ENCODE data around the gene FHIT. TPM values are rescaled to one million over a fixed set of nuclear protein-coding genes. Genes with fewer than 3 reads are reported as not detected.

Gene FHIT
- total and polyA plus RNA-seq, 10 of the 15 experiments (the other 5 are each of a cell fraction or from before 2014, with no cell fraction given), result 4.2 to 14.9 (median 9.4) TPM

- no peak overlapping the region for H3K27ac ChIP-seq (ENCODE audit: control insufficient read depth, insufficient read depth)
- no peak overlapping the region for H3K4me2 ChIP-seq (ENCODE audit: control insufficient read depth, insufficient read depth)
- H3K4me1 ChIP-seq (ENCODE audit: control insufficient read depth, insufficient read depth, low read length), result no peaks in the 10 kb centered on the region
- H3K9ac ChIP-seq (ENCODE audit: control insufficient read depth, insufficient read depth, low read length), result no peak overlapping the region
- intact Hi-C loops (cut with micrococcal nuclease; ENCODE audit: unreplicated experiment), result no loop called here
- in situ Hi-C loops (cut with MboI), result no loop called here
- TF ChIP-seq NFIC (IDR thresholded peaks at IDR 0.05; ENCODE audit: low read depth, low read length), result no peak
- no peak for TF ChIP-seq BHLHE40 (IDR thresholded peaks at IDR 0.05; ENCODE audit: borderline replicate concordance in 1 of 2, low read depth in 2 of 2, low read length in 1 of 2)
- no peak for TF ChIP-seq TCF12 (IDR thresholded peaks at IDR 0.05; ENCODE audit: low read depth, low read length)
- no peak for TF ChIP-seq SRF (IDR thresholded peaks at IDR 0.05; ENCODE audit: low read depth in 2 of 2, low read length in 2 of 2)
- TF ChIP-seq PKNOX1 (IDR thresholded peaks at IDR 0.05), result no peak
- TF ChIP-seq CBFB (IDR thresholded peaks at IDR 0.05; ENCODE audit: low read depth), result no peak
- no peak for TF ChIP-seq RELA (IDR thresholded peaks at IDR 0.05; ENCODE audit: borderline replicate concordance, partially characterized antibody)
- FAIRE-seq (no peak), ATAC-seq (no peak), DNase-seq (ENCODE audit: low read depth, low spot score) (no peak)
- no peaks in the 10 kb centered on the region; a peak in 1 of 4 replicates for H3K27me3 ChIP-seq (replicated peaks in 1 of 2; ENCODE audit: control insufficient read depth in 2 of 2, insufficient read depth in 2 of 2, low read length in 1 of 2)
- no peaks in the 10 kb centered on the region for H3K36me3 ChIP-seq (ENCODE audit: control insufficient read depth in 2 of 2, insufficient read depth in 2 of 2, low read length in 1 of 2)
- no peak overlapping the region for H3K4me3 ChIP-seq
- ChIA-PET SMC1A (ENCODE audit: uncharacterized antibody, unreplicated experiment) (interaction anchor here (1.1 kb wide), 1 partner anchor 229 kb away, joined by 4 read pairs; no protein-coding TSS in a partner anchor), POLR2A (no interaction called here), CTCF (interaction anchor here (0.7 kb wide), 1 partner anchor 75 kb away, joined by 3 read pairs; no protein-coding TSS in a partner anchor), RAD21 (ENCODE audit: unreplicated experiment) (interaction anchor here (0.6 to 1.1 kb wide), 4 partner anchors 15 to 43 kb away, joined by 3 to 4 read pairs (median 3); no protein-coding TSS in a partner anchor)
- no peaks in the 10 kb centered on the region for H3K79me2 ChIP-seq (ENCODE audit: control insufficient read depth, insufficient read depth, low read length)
- WGBS (ENCODE audit: insufficient coverage, insufficient replicate concordance, low lambda C conversion rate, missing lambda C conversion rate), result 47% methylated on average over 3 of the region's 4 CpGs
- no peaks in the 10 kb centered on the region for H4K20me1 ChIP-seq (ENCODE audit: control insufficient read depth, insufficient read depth)
- H3K9me3 ChIP-seq (replicated peaks; ENCODE audit: control insufficient read depth, insufficient read depth, low read length), result no peaks in the 10 kb centered on the region
- no peak overlapping the region for H2AFZ ChIP-seq (ENCODE audit: control insufficient read depth, low read depth, low read length)
- BruUV-seq (replicated peaks), result no TSS peak
Measured at GRCh38 chr3:59817511-59817910, 1433.7 kb downstream of the FHIT start.

- Histone ChIP-seq H2AFZ (ENCODE audit: control insufficient read depth, low read depth, low read length) (no peak overlapping the region), H3K79me2 (ENCODE audit: control insufficient read depth, insufficient read depth, low read length) (no peaks in the 10 kb centered on the region), H3K4me2 (ENCODE audit: control insufficient read depth, insufficient read depth) (no peak overlapping the region), H3K27me3 (replicated peaks in 1 of 2; ENCODE audit: control insufficient read depth in 2 of 2, insufficient read depth in 2 of 2, low read length in 1 of 2) (no peaks in the 10 kb centered on the region; a peak in 1 of 4 replicates), H3K27ac (ENCODE audit: control insufficient read depth, insufficient read depth) (no peak overlapping the region), H4K20me1 (ENCODE audit: control insufficient read depth, insufficient read depth) (no peaks in the 10 kb centered on the region), H3K4me3 (no peak overlapping the region), H3K4me1 (ENCODE audit: control insufficient read depth, insufficient read depth, low read length) (no peaks in the 10 kb centered on the region), H3K36me3 (ENCODE audit: control insufficient read depth in 2 of 2, insufficient read depth in 2 of 2, low read length in 1 of 2) (no peaks in the 10 kb centered on the region), H3K9me3 (replicated peaks; ENCODE audit: control insufficient read depth, insufficient read depth, low read length) (no peaks in the 10 kb centered on the region), H3K9ac (ENCODE audit: control insufficient read depth, insufficient read depth, low read length) (no peak overlapping the region)
- CTCF ChIA-PET, result no interaction called here
- in situ Hi-C loops (cut with MboI), result no loop called here
- DNase-seq (ENCODE audit: low read depth, low spot score) (no peak), ATAC-seq (no peak), FAIRE-seq (no peak)
- BruUV-seq (replicated peaks), result no TSS peak
- SMC1A ChIA-PET (ENCODE audit: uncharacterized antibody, unreplicated experiment), result no interaction called here
- WGBS (ENCODE audit: insufficient coverage, insufficient replicate concordance, low lambda C conversion rate, missing lambda C conversion rate), result 0% methylated on average over 1 of the region's 1 CpG
- RAD21 ChIA-PET (ENCODE audit: unreplicated experiment), result no interaction called here
- POLR2A ChIA-PET, result no interaction called here
- intact Hi-C loops (cut with micrococcal nuclease; ENCODE audit: unreplicated experiment), result no loop called here
- TF ChIP-seq PKNOX1 (IDR thresholded peaks at IDR 0.05), result no peak
- TF ChIP-seq CHD2 (IDR thresholded peaks at IDR 0.05; ENCODE audit: borderline replicate concordance, low read depth, low read length), result no peak
- no peak for TF ChIP-seq RFX5 (IDR thresholded peaks at IDR 0.05; ENCODE audit: low read depth, low read length)
- TF ChIP-seq ZNF24 (IDR thresholded peaks at IDR 0.05), result no peak
- no peak for TF ChIP-seq EGR1 (IDR thresholded peaks at IDR 0.05; ENCODE audit: borderline replicate concordance in 1 of 2, low read depth in 2 of 2, low read length in 2 of 2)
- TF ChIP-seq PBX3 (IDR thresholded peaks at IDR 0.05; ENCODE audit: insufficient replicate concordance, low read depth, low read length), result no peak
Measured at GRCh38 chr3:59816312-59816711, 1434.9 kb downstream of the FHIT start.
